Measurements from ENCODE around the gene COMMD4. TPM values are rescaled to one million over a fixed set of nuclear protein-coding genes. Genes with fewer than 3 reads are reported as not detected.

Gene COMMD4
- total and polyA plus RNA-seq, 2 donors from 2014 or later = 67.6 to 162 TPM

DNA sequence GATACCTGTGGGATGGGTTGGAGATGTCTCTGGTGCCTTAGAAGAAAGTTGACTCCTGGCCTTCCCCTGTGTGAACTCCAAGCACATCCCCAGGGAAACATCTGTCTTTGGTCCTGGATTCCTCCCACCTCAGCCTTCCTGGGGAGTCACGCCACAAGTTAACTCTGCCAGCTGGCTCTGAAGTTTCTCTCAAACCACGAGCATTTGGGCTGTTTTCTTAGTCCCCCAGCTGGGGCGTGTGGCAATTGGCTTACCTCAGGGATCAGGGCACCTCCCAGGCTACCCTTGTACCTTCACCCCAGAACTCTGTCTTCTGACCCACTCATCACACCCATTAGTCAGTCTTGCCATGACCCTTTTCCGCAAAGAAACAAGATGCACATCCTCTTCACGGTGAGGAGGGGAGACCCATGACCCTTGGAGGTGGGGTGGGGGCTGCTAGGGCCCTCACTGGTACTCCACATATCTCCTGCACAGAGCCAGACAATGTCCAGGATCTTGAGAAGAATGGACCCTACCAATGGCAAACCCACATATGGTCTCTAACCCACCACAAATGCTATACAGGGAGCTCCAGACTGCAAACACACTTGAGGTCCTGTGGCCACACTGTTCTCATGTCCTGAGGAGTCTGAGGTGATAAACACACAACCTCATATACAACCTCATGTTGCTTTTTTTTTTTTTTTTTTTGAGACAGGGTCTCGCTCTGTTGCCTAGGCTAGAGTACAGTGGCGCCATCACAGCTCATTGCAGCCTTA lies 14.9 kb downstream of the COMMD4 start:
- Histone ChIP-seq H3K27ac (ENCODE audit: low read depth in 2 of 2, low read length in 2 of 2) (no peak overlapping the region), H3K9ac (ENCODE audit: low read length in 3 of 3) (no peak overlapping the region), H3K27me3 (ENCODE audit: control insufficient read depth, insufficient read depth, low read length) (no peaks in the 10 kb centered on the region), H3K4me1 (ENCODE audit: control insufficient read depth in 2 of 3, insufficient read depth in 2 of 3, low read depth in 1 of 3, low read length in 3 of 3) (peaks cover 0 to 14% (median 0%) of the 10 kb centered on the region in 3 donors), H3K4me3 (ENCODE audit: low read length in 3 of 3) (no peak overlapping the region), H3K9me3 (ENCODE audit: control insufficient read depth in 2 of 3, insufficient read depth in 1 of 3, low read length in 3 of 3) (no peaks in the 10 kb centered on the region), H3K36me3 (ENCODE audit: control insufficient read depth in 2 of 3, insufficient read depth in 3 of 3, low read length in 3 of 3) (no peaks in the 10 kb centered on the region)
- DNase-seq = no peak
- TF ChIP-seq, protein P1, sequence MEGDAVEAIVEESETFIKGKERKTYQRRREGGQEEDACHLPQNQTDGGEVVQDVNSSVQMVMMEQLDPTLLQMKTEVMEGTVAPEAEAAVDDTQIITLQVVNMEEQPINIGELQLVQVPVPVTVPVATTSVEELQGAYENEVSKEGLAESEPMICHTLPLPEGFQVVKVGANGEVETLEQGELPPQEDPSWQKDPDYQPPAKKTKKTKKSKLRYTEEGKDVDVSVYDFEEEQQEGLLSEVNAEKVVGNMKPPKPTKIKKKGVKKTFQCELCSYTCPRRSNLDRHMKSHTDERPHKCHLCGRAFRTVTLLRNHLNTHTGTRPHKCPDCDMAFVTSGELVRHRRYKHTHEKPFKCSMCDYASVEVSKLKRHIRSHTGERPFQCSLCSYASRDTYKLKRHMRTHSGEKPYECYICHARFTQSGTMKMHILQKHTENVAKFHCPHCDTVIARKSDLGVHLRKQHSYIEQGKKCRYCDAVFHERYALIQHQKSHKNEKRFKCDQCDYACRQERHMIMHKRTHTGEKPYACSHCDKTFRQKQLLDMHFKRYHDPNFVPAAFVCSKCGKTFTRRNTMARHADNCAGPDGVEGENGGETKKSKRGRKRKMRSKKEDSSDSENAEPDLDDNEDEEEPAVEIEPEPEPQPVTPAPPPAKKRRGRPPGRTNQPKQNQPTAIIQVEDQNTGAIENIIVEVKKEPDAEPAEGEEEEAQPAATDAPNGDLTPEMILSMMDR (IDR thresholded peaks at IDR 0.05; ENCODE audit: borderline replicate concordance, extremely low read depth, insufficient read depth) = no peak
- intact Hi-C loops (cut with DNase I) = no loop called here
- no peak for FAIRE-seq

DNA sequence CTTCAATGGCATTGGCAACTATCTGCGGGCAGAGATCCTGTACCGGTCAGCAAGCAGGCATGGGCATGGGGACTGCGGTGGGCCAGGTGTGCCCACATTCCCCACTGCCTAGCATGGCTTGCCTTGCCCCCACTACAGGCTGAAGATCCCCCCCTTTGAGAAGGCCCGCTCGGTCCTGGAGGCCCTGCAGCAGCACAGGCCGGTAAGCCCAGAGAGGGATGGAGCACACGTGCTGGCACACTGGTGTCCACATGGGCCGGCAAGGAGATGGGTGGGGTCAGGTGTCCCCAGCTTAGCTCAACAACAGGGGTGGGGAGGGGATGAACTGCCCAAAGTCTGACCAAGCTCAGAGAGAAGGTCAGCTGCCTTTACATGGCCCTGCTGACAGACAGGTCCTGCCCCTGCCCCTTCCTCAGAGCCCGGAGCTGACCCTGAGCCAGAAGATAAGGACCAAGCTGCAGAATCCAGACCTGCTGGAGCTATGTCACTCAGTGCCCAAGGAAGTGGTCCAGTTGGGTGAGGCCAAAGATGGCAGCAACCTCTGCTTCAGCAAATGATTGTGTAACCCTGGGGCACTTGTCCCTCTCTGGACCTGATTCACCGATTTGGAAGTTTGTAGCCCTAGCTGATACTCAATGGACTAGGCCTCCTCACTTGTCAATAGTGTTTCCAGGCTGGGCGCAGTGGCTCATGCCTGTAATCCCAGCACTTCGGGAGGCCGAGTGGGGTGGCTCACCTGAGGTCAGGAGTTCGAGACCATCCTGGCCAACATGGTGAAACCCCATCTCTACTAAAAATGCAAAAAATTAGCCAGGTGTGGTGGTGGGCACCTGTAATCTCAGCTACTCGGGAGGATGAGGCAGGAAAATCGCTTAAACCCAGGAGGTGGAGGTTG lies 16.6 kb downstream of the COMMD4 start:
- Histone ChIP-seq H3K4me3 (ENCODE audit: low read length in 3 of 3) (no peak overlapping the region), H3K9me3 (ENCODE audit: control insufficient read depth in 2 of 3, insufficient read depth in 1 of 3, low read length in 3 of 3) (no peaks in the 10 kb centered on the region), H3K27me3 (ENCODE audit: control insufficient read depth, insufficient read depth, low read length) (no peaks in the 10 kb centered on the region), H3K4me1 (ENCODE audit: control insufficient read depth in 2 of 3, insufficient read depth in 2 of 3, low read depth in 1 of 3, low read length in 3 of 3) (peaks cover 0 to 10% (median 0%) of the 10 kb centered on the region in 3 donors), H3K27ac (ENCODE audit: low read depth in 2 of 2, low read length in 2 of 2) (no peak overlapping the region), H3K36me3 (ENCODE audit: control insufficient read depth in 2 of 3, insufficient read depth in 3 of 3, low read length in 3 of 3) (peaks cover 0 to 6% (median 0%) of the 10 kb centered on the region in 3 donors), H3K9ac (ENCODE audit: low read length in 3 of 3) (no peak overlapping the region)
- DNase-seq (peak in 1 of 5 donors; percentile 61), FAIRE-seq (no peak)
- TF ChIP-seq, protein P1 (IDR thresholded peaks at IDR 0.05; ENCODE audit: borderline replicate concordance, extremely low read depth, insufficient read depth) = no peak
- intact Hi-C loops (cut with DNase I) = no loop called here

DNA sequence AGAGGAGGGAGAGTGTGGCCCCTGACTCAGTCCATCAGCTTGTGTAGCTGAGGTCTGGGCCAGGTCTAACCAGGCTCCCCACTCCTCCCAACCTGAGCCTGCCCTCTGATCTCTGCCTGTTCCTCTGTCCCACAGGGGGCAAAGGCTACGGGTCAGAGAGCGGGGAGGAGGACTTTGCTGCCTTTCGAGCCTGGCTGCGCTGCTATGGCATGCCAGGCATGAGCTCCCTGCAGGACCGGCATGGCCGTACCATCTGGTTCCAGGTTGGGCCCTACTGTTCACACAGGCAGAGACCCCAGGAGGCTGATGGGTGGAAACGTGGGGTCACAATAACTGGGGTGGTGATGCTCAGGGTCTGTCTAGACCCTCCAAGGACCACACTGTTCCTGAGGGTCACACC lies 17.7 kb downstream of the COMMD4 start:
- intact Hi-C loops (cut with DNase I) = no loop called here
- Histone ChIP-seq H3K9me3 (ENCODE audit: control insufficient read depth in 2 of 3, insufficient read depth in 1 of 3, low read length in 3 of 3) (no peaks in the 10 kb centered on the region), H3K4me1 (ENCODE audit: control insufficient read depth in 2 of 3, insufficient read depth in 2 of 3, low read depth in 1 of 3, low read length in 3 of 3) (peaks cover 0 to 8% (median 0%) of the 10 kb centered on the region in 3 donors), H3K4me3 (ENCODE audit: low read length in 3 of 3) (no peak overlapping the region), H3K27me3 (ENCODE audit: control insufficient read depth, insufficient read depth, low read length) (no peaks in the 10 kb centered on the region), H3K9ac (ENCODE audit: low read length in 3 of 3) (no peak overlapping the region), H3K27ac (ENCODE audit: low read depth in 2 of 2, low read length in 2 of 2) (no peak overlapping the region), H3K36me3 (ENCODE audit: control insufficient read depth in 2 of 3, insufficient read depth in 3 of 3, low read length in 3 of 3) (peaks cover 0 to 10% (median 0%) of the 10 kb centered on the region in 3 donors)
- TF ChIP-seq, protein P1 (IDR thresholded peaks at IDR 0.05; ENCODE audit: borderline replicate concordance, extremely low read depth, insufficient read depth) = no peak
- peak in 1 of 5 donors; percentile 64 for DNase-seq
- FAIRE-seq = no peak
